SKM-1 (cell line): ENCODE results near the gene SNAI1.
A peak's percentile ranks its signal among the peaks of the same experiment; 100 is the strongest.
"Not testable (repeated sequence)": the region's sequence is repeated elsewhere in the genome, so short reads cannot be mapped to it uniquely, and the experiment has no call there.

Experiments
- DNase-seq: peaks from one replicate; lab custom pipeline; 2025; ENCODE audit not compliant: unreplicated experiment; lab: John Stamatoyannopoulos, UW

The SNAI1 gene

GRCh38 chr20:49982346-49983122 is at the start of gene SNAI1:
SNAI1 (plus strand) TSS chr20:49982980; CDS start chr20:49983060, 80 bp downstream.
- DNase-seq, result peak; percentile 80

- DNase-seq, result no peak
These were observed 47.0 kb upstream of the SNAI1 start for GRCh38 chr20:49935746-49936152.

- DNase-seq, result peak; percentile 84
These were observed 46.4 kb upstream of the SNAI1 start, which contains the start of gene RNF114 for GRCh38 chr20:49936153-49937026. RNF114 (plus strand) TSS chr20:49936397; CDS start chr20:49936413, 16 bp downstream.

- peak; percentile 59 for DNase-seq
These were observed 45.5 kb upstream of the SNAI1 start for GRCh38 chr20:49937027-49937929.

- no peak for DNase-seq
These were observed 44.3 kb upstream of the SNAI1 start for GRCh38 chr20:49938173-49939163.

- no peak for DNase-seq
These were observed 41.3 kb upstream of the SNAI1 start for GRCh38 chr20:49941456-49941855.

- no peak for DNase-seq
These were observed 40.5 kb upstream of the SNAI1 start for GRCh38 chr20:49942303-49942702.

- DNase-seq, result no peak
These were observed 39.8 kb upstream of the SNAI1 start for GRCh38 chr20:49942942-49943341.

GRCh38 chr20:49945306-49945700 is 37.5 kb upstream of the SNAI1 start:
- DNase-seq, result no peak

GRCh38 chr20:49945701-49946477 is 36.9 kb upstream of the SNAI1 start:
- DNase-seq, result no peak

GRCh38 chr20:49948178-49948577 is 34.6 kb upstream of the SNAI1 start:
- DNase-seq, result no peak

- no peak for DNase-seq
These were observed 33.8 kb upstream of the SNAI1 start for GRCh38 chr20:49948809-49949507.

- no peak for DNase-seq
These were observed 31.6 kb upstream of the SNAI1 start for GRCh38 chr20:49951151-49951550.

GRCh38 chr20:49955167-49955566 is 27.6 kb upstream of the SNAI1 start:
- DNase-seq, result no peak

- not testable (repeated sequence) for DNase-seq
These were observed 26.9 kb upstream of the SNAI1 start for GRCh38 chr20:49955830-49956396.

GRCh38 chr20:49956689-49957088 is 26.1 kb upstream of the SNAI1 start:
- no peak for DNase-seq

- DNase-seq, result not testable (repeated sequence)
These were observed 25.5 kb upstream of the SNAI1 start for GRCh38 chr20:49957089-49957938.
